CD8-positive, alpha-beta memory T cell (primary cell): Measurements from ENCODE around the gene MSL3B.
A peak's percentile ranks its signal among the peaks of the same experiment; 100 is the strongest.

Experiments
- CTCF ChIA-PET: fragments of 350-600 bp; sonication (Branson Sonifier 250); formaldehyde crosslinking; loops from one replicate; lab custom pipeline; 2021; ENCODE audit warnings: antibody characterized with exemption; lab: Charles Lee
- POLR2A ChIA-PET: fragments of 350-600 bp; sonication (Branson Sonifier 250); formaldehyde crosslinking; loops from one replicate; lab custom pipeline; 2021; ENCODE audit warnings: antibody characterized with exemption; lab: Charles Lee
- DNase-seq, 5 donors: peaks; one replicate each; pipeline versions ENCODE4 v3.0.0 to v3.0.0-alpha.2; 2020 to 2022; ENCODE audit warnings: mixed read lengths in 1 of 5
- H3K27ac ChIP-seq: one replicate; pipeline ENCODE4 v1.7.0; 2013; ENCODE audit warnings: low read depth, mild to moderate bottlenecking, low read length, moderate library complexity
- H3K27me3 ChIP-seq: 2 replicates; pipeline ENCODE4 v1.7.0; 2013; ENCODE audit warnings: low read length, mild to moderate bottlenecking; ENCODE audit not compliant: insufficient read depth, poor library complexity, severe bottlenecking
- H3K36me3 ChIP-seq: 2 replicates; pipeline ENCODE4 v1.7.0; 2013; ENCODE audit warnings: mild to moderate bottlenecking, low read length, moderate library complexity; ENCODE audit not compliant: insufficient read depth
- H3K4me1 ChIP-seq: 2 replicates; pipeline ENCODE4 v1.7.0; 2013; ENCODE audit warnings: mild to moderate bottlenecking, low read length, moderate library complexity; ENCODE audit not compliant: insufficient read depth
- H3K4me3 ChIP-seq: 2 replicates; pipeline ENCODE4 v1.7.0; 2013; ENCODE audit warnings: mild to moderate bottlenecking, low read length
- H3K9me3 ChIP-seq: 2 replicates; pipeline ENCODE4 v1.7.0; 2013; ENCODE audit warnings: mild to moderate bottlenecking, low read length
- H3K27ac Mint-ChIP-seq, 8 donors: one replicate each; pipeline ENCODE4 v1.8.0; 2020 to 2021; ENCODE audit warnings: mixed read lengths in 8 of 8, mild to moderate bottlenecking in 6 of 8, inconsistent platforms in 3 of 8, moderate library complexity in 3 of 8
- H3K27me3 Mint-ChIP-seq, 2 donors: one replicate each; pipeline ENCODE4 v1.8.0; 2020 to 2021; ENCODE audit warnings: mixed read lengths in 2 of 2, mild to moderate bottlenecking in 1 of 2, moderate library complexity in 1 of 2
- H3K36me3 Mint-ChIP-seq, 3 donors: one replicate each; pipeline ENCODE4 v1.8.0; 2020 to 2021; ENCODE audit warnings: mixed read lengths in 3 of 3, inconsistent platforms in 1 of 3, mild to moderate bottlenecking in 1 of 3
- H3K4me1 Mint-ChIP-seq, 3 donors: one replicate each; pipeline ENCODE4 v1.8.0; 2020 to 2021; ENCODE audit warnings: mixed read lengths in 3 of 3, inconsistent platforms in 1 of 3, mild to moderate bottlenecking in 1 of 3
- H3K4me3 Mint-ChIP-seq, 7 donors: one replicate each; pipeline ENCODE4 v1.8.0; 2020 to 2021; ENCODE audit warnings: mixed read lengths in 7 of 7, mild to moderate bottlenecking in 6 of 7, moderate library complexity in 4 of 7, inconsistent platforms in 2 of 7
- H3K9me3 Mint-ChIP-seq, 5 donors: one replicate each; pipeline ENCODE4 v1.8.0; 2020 to 2022; ENCODE audit warnings: mixed read lengths in 5 of 5, mild to moderate bottlenecking in 3 of 5, moderate library complexity in 2 of 5, inconsistent platforms in 1 of 5

Gene MSL3B

DNA sequence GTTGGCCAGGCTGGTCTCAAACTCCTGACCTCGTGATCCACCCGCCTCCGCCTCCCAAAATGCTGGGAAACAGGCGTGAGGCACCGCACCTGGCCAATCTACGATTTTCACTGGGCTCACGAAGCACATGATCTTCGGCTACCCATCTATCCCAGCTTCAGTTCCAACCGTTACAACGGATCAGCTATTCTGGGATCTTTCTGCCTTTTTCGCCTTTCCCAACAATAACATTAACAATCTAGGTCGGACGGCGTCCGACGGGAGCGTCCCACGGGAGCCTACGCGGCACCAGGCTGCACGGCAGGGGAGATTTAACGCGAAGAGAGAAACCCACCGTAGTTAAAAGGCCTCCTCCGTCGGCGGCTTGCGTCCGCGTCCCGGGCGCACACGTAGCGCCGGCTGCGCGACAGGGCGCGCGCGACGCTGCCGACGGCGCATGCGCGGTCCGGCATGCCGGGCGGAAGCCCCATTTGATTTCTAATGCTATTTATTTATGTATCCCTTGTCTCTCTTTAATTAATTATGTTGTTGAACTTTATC lies at the start of gene MSL3B:
TSS of gene MSL3B (minus strand) at position 394 of the 540 bp plus-strand sequence.
- Mint-ChIP-seq H3K4me1 (peaks cover 7 to 18% (median 12%) of the 10 kb centered on the region in 3 donors), H3K9me3 (peaks cover 13 to 24% (median 20%) of the 10 kb centered on the region in 5 donors), H3K4me3 (peak within 1 kb of the TSS; percentile 84 to 91 (median 87)), H3K27me3 (peaks cover 19 to 33% of the 10 kb centered on the region in 2 donors), H3K36me3 (peaks cover 0 to 21% (median 2%) of the 10 kb centered on the region in 3 donors), H3K27ac (peak within 1 kb of the TSS in 6 of 8 donors; percentile 36 to 87 (median 76))
- POLR2A ChIA-PET = interaction anchor here (0.7 kb wide), 1 partner anchor 269 kb away, joined by 11 read pairs; no protein-coding TSS in a partner anchor
- H3K4me1 ChIP-seq = no peaks in the 10 kb centered on the region
- CTCF ChIA-PET = interaction anchor here (1.6 kb wide), 1 partner anchor 11 kb away, joined by 4 read pairs; no protein-coding TSS in a partner anchor
- H3K4me3 ChIP-seq = peak within 1 kb of the TSS; percentile 72
- peak within 1 kb of the TSS; percentile 51 for H3K27ac ChIP-seq
- DNase-seq = peak; percentile 44 to 73 (median 57)
- peaks cover 4% of the 10 kb centered on the region for H3K27me3 ChIP-seq
- no peaks in the 10 kb centered on the region for H3K9me3 ChIP-seq
- no peaks in the 10 kb centered on the region for H3K36me3 ChIP-seq

GRCh38 chr2:233917116-233917515 lies 48.9 kb upstream of the MSL3B start, which contains the start of gene TRPM8:
Gene TRPM8 (plus strand): TSS chr2:233917373. CDS start chr2:233926538, 9,165 bp downstream.
- Mint-ChIP-seq H3K9me3 (no peaks in the 10 kb centered on the region), H3K27me3 (peaks cover 11 to 58% of the 10 kb centered on the region in 2 donors), H3K4me1 (peaks cover 5 to 10% (median 7%) of the 10 kb centered on the region in 3 donors), H3K4me3 (no peak within 1 kb of the TSS), H3K27ac (no peak within 1 kb of the TSS), H3K36me3 (peaks cover 0 to 1% (median 0%) of the 10 kb centered on the region in 3 donors)
- no peaks in the 10 kb centered on the region for H3K9me3 ChIP-seq
- H3K36me3 ChIP-seq = no peaks in the 10 kb centered on the region
- no peak for DNase-seq
- ChIA-PET CTCF (interaction anchor here (1.0 kb wide), 1 partner anchor 628 kb away, joined by 3 read pairs; no protein-coding TSS in a partner anchor), POLR2A (no interaction called here)
- H3K27ac ChIP-seq = no peak within 1 kb of the TSS
- H3K27me3 ChIP-seq = peaks cover 7% of the 10 kb centered on the region
- H3K4me1 ChIP-seq = no peaks in the 10 kb centered on the region
- H3K4me3 ChIP-seq = no peak within 1 kb of the TSS

GRCh38 chr2:233915128-233915527 lies 46.9 kb upstream of the MSL3B start:
- Mint-ChIP-seq H3K9me3 (no peaks in the 10 kb centered on the region), H3K4me3 (no peak overlapping the region), H3K4me1 (peaks cover 3 to 5% (median 4%) of the 10 kb centered on the region in 3 donors), H3K27me3 (peaks cover 11 to 65% of the 10 kb centered on the region in 2 donors), H3K27ac (no peak overlapping the region), H3K36me3 (peaks cover 0 to 1% (median 0%) of the 10 kb centered on the region in 3 donors)
- peaks cover 7% of the 10 kb centered on the region for H3K27me3 ChIP-seq
- DNase-seq = no peak
- no peaks in the 10 kb centered on the region for H3K4me1 ChIP-seq
- no peaks in the 10 kb centered on the region for H3K9me3 ChIP-seq
- H3K27ac ChIP-seq = no peak overlapping the region
- ChIA-PET CTCF (no interaction called here), POLR2A (no interaction called here)
- H3K4me3 ChIP-seq = no peak overlapping the region
- no peaks in the 10 kb centered on the region for H3K36me3 ChIP-seq

DNA sequence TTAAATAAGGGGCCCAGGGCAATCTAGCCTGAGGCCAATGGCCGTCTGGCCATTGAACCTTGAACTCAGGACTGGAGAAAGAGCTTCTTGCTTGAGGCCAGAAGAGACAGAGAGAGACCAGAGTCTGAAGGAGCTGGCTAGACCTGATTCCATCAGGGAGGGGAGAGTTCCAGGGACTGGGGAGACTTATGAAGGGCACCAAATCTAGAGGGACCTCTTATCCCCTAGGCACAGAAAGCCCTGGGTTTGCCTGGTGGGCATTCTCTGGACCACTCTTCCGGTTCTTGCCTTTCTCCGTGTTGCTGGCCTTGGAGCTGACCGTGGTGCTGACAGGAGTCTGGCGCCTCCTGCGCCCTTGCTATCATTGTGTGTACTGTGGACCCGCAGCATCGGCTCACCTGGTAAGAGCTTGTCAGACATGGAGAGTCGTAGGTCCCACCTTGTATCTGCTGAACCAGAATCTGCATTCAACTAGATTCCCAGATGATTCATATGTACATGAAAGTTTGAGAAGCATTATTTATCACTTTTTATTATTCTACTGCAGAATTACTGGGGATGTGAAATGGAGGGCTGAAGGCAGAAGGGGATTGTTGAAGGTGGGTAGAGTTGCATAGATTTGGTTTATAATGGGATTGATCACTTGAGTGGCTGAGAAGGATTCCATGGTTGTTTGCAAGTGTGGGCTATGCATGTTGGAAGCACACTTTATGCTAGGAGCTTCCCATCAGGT lies 44.7 kb upstream of the MSL3B start:
- POLR2A ChIA-PET = no interaction called here
- Mint-ChIP-seq H3K9me3 (no peaks in the 10 kb centered on the region), H3K36me3 (peaks cover 0 to 1% (median 0%) of the 10 kb centered on the region in 3 donors), H3K27me3 (peaks cover 14 to 58% of the 10 kb centered on the region in 2 donors), H3K4me1 (no peaks in the 10 kb centered on the region), H3K4me3 (no peak overlapping the region), H3K27ac (no peak overlapping the region)
- Histone ChIP-seq H3K4me3 (no peak overlapping the region), H3K27me3 (peaks cover 7% of the 10 kb centered on the region), H3K27ac (no peak overlapping the region), H3K4me1 (no peaks in the 10 kb centered on the region), H3K36me3 (no peaks in the 10 kb centered on the region), H3K9me3 (no peaks in the 10 kb centered on the region)
- CTCF ChIA-PET = no interaction called here
- no peak for DNase-seq

- Mint-ChIP-seq H3K4me1 (no peaks in the 10 kb centered on the region), H3K27ac (no peak overlapping the region), H3K4me3 (no peak overlapping the region), H3K36me3 (peaks cover 0 to 10% (median 3%) of the 10 kb centered on the region in 3 donors), H3K27me3 (peaks cover 12 to 51% of the 10 kb centered on the region in 2 donors), H3K9me3 (peaks cover 0 to 2% (median 0%) of the 10 kb centered on the region in 5 donors)
- Histone ChIP-seq H3K9me3 (no peaks in the 10 kb centered on the region), H3K4me1 (no peaks in the 10 kb centered on the region), H3K36me3 (no peaks in the 10 kb centered on the region), H3K4me3 (no peak overlapping the region), H3K27ac (no peak overlapping the region), H3K27me3 (no peaks in the 10 kb centered on the region)
- CTCF ChIA-PET = no interaction called here
- POLR2A ChIA-PET = no interaction called here
- DNase-seq = no peak
These were observed 39.4 kb upstream of the MSL3B start for GRCh38 chr2:233907627-233908026.

DNA sequence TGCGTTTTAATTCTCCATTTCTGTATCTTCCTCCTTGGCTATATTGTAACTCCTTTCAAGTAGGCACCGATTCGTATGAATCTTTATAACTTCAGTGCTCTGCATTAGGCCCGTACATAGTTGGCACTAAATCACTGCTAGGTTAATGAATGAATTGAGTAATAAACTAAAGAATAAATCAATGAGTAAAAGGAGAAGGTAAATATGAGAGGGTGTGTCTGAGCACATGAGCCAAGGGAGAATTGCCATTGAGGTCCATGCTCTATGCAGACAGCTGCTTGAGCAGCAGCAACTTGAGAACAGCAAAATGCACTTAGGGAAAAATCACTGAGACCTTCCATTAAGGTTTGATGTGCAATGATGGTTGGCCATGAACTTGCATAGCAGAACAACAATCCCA lies 37.8 kb upstream of the MSL3B start:
- no peak overlapping the region for H3K4me3 Mint-ChIP-seq
- H3K36me3 Mint-ChIP-seq = peaks cover 0 to 10% (median 3%) of the 10 kb centered on the region in 3 donors
- H3K27ac Mint-ChIP-seq = no peak overlapping the region
- peaks cover 17 to 47% of the 10 kb centered on the region in 2 donors for H3K27me3 Mint-ChIP-seq
- ChIA-PET CTCF (no interaction called here), POLR2A (no interaction called here)
- peaks cover 0 to 2% (median 0%) of the 10 kb centered on the region in 5 donors for H3K9me3 Mint-ChIP-seq
- Histone ChIP-seq H3K4me1 (no peaks in the 10 kb centered on the region), H3K36me3 (no peaks in the 10 kb centered on the region), H3K9me3 (no peaks in the 10 kb centered on the region), H3K27ac (no peak overlapping the region), H3K4me3 (no peak overlapping the region), H3K27me3 (no peaks in the 10 kb centered on the region)
- no peaks in the 10 kb centered on the region for H3K4me1 Mint-ChIP-seq
- DNase-seq = no peak

GRCh38 chr2:233901884-233902283 lies 33.7 kb upstream of the MSL3B start:
- CTCF ChIA-PET = no interaction called here
- POLR2A ChIA-PET = no interaction called here
- Histone ChIP-seq H3K9me3 (no peaks in the 10 kb centered on the region), H3K27ac (no peak overlapping the region), H3K4me1 (no peaks in the 10 kb centered on the region), H3K27me3 (no peaks in the 10 kb centered on the region), H3K36me3 (no peaks in the 10 kb centered on the region), H3K4me3 (no peak overlapping the region)
- H3K36me3 Mint-ChIP-seq = peaks cover 0 to 4% (median 3%) of the 10 kb centered on the region in 3 donors
- H3K4me1 Mint-ChIP-seq = peaks cover 10 to 17% (median 16%) of the 10 kb centered on the region in 3 donors
- no peak for DNase-seq
- no peak overlapping the region for H3K4me3 Mint-ChIP-seq
- peaks cover 11 to 37% of the 10 kb centered on the region in 2 donors for H3K27me3 Mint-ChIP-seq
- H3K27ac Mint-ChIP-seq = no peak overlapping the region
- H3K9me3 Mint-ChIP-seq = no peaks in the 10 kb centered on the region

DNA sequence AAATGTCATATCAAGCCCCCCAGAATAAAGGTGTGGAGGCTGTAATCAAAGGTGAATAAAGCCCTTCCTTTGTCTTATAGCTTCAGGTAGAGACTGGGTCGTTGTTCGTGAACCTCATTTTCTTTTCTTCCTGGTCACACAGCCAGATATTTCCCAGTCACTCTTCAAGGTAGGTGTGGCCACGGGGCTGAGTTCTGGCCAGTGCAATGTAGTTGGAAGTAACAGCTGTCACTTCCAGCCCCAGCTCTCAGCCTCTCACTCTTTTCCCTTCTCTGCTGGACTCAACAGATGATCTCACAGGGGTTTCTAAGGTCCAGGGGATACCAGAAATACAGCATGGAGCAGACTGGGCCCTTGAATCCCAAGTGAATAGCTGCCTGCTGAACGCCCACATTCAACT lies 33.2 kb upstream of the MSL3B start:
- POLR2A ChIA-PET = no interaction called here
- H3K9me3 ChIP-seq = no peaks in the 10 kb centered on the region
- DNase-seq = no peak
- H3K27ac ChIP-seq = no peak overlapping the region
- Mint-ChIP-seq H3K27ac (no peak overlapping the region), H3K9me3 (no peaks in the 10 kb centered on the region), H3K4me3 (no peak overlapping the region), H3K27me3 (peaks cover 11 to 35% of the 10 kb centered on the region in 2 donors), H3K36me3 (peaks cover 0 to 4% (median 3%) of the 10 kb centered on the region in 3 donors), H3K4me1 (peaks cover 10 to 17% (median 16%) of the 10 kb centered on the region in 3 donors)
- H3K4me3 ChIP-seq = no peak overlapping the region
- no peaks in the 10 kb centered on the region for H3K4me1 ChIP-seq
- CTCF ChIA-PET = interaction anchor here (1.2 to 1.3 kb wide), 2 partner anchors 8 to 647 kb away, joined by 3 read pairs; no protein-coding TSS in a partner anchor
- no peaks in the 10 kb centered on the region for H3K27me3 ChIP-seq
- no peaks in the 10 kb centered on the region for H3K36me3 ChIP-seq
